Panc1 (cell line): ENCODE results near the gene PRLR.

Experiments
- CTCF ChIP-seq: fragments of 450-650 bp; IDR thresholded peaks from 2 replicates; pipeline ENCODE4 v1.5.1; 2017; ENCODE audit warnings: mild to moderate bottlenecking
- POLR2AphosphoS5 ChIP-seq: IDR thresholded peaks from 2 replicates; pipeline ENCODE4 v1.6.1; 2012; ENCODE audit warnings: mild to moderate bottlenecking, low read depth, low read length, moderate library complexity
- REST ChIP-seq, 2 experiments: IDR thresholded peaks; 2 replicates each; pipeline ENCODE4 v1.6.1; 2011 to 2012; ENCODE audit warnings: low read depth in 2 of 2, control low read depth in 1 of 2, low read length in 1 of 2, mild to moderate bottlenecking in 1 of 2, moderate library complexity in 1 of 2; ENCODE audit not compliant: insufficient read depth in 1 of 2
- SIN3A ChIP-seq: IDR thresholded peaks from 2 replicates; pipeline ENCODE4 v1.6.1; 2012; ENCODE audit warnings: low read depth, mild to moderate bottlenecking, low read length, moderate library complexity, borderline replicate concordance; ENCODE audit not compliant: insufficient read depth
- TCF7L2 ChIP-seq: IDR thresholded peaks from 2 replicates; pipeline ENCODE4 v1.6.1; 2011; ENCODE audit warnings: mild to moderate bottlenecking, low read depth, low read length, inconsistent platforms

GRCh38 chr5:35067985-35068384 lies 162.3 kb downstream of the PRLR start:
- TF ChIP-seq TCF7L2 = no peak
- TF ChIP-seq POLR2AphosphoS5 = no peak
- TF ChIP-seq CTCF = no peak
- no peak for TF ChIP-seq REST (IDR thresholded peaks at IDR 0.05; ENCODE audit: insufficient read depth in 1 of 2, low read depth in 2 of 2, low read length in 1 of 2)
- no peak for TF ChIP-seq SIN3A
